Limb (tissue), 2 donors: ENCODE results near the gene CYP4F2.
A peak's percentile ranks its signal among the peaks of the same experiment; 100 is the strongest.
"Not testable (repeated sequence)": the region's sequence is repeated elsewhere in the genome, so short reads cannot be mapped to it uniquely, and the experiment has no call there.

Source experiments
- DNase-seq, 2 donors: peaks; one replicate each; pipeline ENCODE4 v3.0.0-alpha.2; 2016; ENCODE audit errors: extremely low spot score in 2 of 2

The CYP4F2 gene

DNA sequence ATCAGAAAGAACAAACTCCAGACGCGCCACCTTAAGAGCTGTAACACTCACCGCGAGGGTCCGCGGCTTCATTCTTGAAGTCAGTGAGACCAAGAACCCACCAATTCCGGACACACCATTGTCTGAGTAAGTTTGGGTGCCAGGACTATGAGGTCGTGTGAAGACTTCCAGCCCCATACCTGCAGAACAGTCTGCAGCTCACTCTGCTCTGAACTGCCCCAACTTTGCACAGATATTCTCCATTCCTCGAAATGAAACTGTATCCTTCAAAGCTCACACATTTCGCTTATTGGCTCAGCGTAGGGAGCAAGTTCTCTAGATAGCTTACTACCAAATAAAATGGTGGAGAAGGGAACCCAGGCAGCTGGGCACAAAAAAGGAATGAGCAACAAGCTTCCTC lies 2.6 kb upstream of the CYP4F2 start:
- no peak for DNase-seq

DNA sequence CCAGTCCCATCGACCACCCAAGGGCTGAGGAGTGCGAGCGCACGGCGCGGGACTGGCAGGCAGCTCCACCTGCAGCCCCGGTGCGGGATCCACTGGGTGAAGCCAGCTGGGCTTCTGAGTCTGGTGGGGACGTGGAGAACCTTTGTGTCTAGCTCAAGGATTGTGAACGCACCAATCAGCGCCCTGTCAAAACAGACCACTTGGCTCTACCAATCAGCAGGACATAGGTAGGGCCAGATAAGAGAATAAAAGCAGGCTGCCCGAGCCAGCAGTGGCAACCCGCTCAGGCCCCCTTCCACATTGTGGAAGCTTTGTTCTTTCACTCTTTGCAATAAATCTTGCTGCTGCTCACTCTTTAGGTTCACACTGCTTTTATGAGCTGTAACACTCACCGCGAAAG lies 2.2 kb upstream of the CYP4F2 start:
- not testable (repeated sequence) for DNase-seq

GRCh38 chr19:15899561-15899960 lies 1.7 kb upstream of the CYP4F2 start:
- peak in 1 of 2 donors; percentile 33 for DNase-seq

GRCh38 chr19:15897026-15897737 lies 692 bp downstream of the CYP4F2 start:
- no peak for DNase-seq

DNA sequence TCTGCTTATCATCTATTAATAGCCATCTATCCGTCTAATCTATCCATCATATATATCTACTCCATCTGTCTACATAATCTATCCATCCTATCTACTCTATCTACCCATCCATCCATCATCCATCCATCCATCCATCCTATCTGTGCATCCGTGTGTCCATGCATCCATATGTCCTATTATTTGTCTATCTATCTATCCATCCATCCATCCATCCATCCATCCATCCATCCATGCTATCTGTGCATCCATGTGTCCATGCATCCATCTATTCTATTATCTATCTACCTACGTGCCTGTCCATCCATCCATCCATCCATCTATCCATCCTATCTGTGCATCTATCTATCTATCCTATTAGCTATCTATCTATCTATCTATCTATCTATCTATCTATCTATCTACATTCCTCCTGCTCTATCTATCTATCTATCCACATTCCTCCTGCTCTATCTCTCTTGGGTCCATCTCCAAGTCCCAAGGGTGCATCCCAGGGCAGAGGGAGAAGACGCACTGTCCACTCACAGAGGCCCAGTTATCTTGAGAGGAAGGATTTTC lies 1.9 kb downstream of the CYP4F2 start:
- DNase-seq: no peak

DNA sequence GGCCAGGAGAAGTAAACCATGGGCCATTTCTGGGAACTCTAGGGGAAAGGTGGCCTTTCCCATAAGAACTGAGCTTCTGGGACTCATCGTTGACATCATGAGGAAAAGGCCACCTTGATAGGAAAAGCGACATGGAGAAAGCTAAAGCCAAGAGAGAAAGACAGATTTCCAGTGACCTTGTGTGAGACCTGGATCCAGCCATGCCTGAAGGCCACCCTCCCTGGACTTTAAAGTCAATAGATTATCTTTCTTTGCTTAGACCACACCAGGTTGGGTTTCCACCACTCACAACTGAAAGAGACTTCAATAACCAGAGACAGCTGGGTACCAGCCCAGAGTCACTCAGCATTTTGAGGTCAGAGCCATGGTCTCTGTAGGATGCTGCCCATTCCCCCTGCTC lies 3.5 kb downstream of the CYP4F2 start:
- no peak for DNase-seq

DNA sequence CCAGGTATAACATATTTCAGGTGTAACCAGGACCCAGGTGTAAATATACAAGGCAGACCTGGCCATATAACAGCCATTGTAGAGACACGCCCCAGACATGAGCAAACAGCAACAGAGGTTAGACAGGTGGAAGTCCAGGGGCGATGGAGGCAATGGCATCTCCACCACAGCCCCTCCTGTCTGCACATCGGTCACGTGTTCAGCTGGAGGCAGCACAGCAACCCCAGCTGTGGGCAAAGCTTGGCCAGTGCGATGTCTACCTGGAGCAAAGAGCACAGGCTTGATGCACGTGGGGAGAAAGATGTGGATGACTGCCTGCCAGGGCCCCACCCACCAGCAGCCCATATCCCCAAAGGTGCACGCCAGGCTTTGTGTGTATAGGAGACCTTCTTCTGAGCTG lies 4.4 kb downstream of the CYP4F2 start:
- DNase-seq: no peak

- DNase-seq: no peak
These were observed 5.9 kb downstream of the CYP4F2 start for GRCh38 chr19:15892012-15892411.

DNA sequence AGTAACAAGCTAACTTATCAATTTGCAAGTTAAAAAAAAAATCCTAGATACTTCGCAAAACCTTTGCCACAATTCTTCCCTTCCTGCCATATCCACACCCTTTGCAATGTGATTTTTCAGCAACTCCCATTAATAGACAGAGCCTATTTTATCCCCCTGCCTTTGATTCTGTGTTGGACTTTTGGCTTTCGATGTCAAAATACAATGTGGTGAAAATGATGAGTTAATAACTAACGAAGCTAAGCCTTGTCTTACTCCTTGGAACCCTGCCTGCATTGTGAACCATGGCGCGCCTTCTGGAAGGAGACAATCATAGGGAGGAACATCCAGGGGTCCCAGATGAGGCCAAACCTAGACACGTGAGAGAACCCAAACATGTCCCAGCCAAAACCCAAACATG lies 6.4 kb downstream of the CYP4F2 start:
- no peak for DNase-seq

DNA sequence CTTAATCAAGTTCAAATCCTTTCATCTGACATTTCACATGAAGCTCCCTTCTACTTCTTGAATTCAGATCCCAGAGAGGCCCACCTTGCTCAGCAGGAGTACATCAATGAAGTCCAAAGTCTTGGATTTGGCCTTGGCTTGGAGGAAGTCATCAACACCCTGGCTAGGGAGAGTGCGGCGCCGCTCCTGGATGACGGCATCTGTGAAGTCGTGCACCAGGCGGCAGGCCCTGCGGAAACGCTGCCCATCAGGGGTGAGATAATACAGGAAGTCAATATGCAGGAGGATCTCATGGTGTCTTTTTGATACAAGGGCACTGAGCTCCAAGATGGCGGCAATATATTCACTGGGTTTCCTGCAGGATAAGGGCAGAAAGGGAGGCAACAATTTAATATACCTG lies 8.5 kb downstream of the CYP4F2 start:
- not testable (repeated sequence) for DNase-seq

GRCh38 chr19:15885919-15886318 lies 12.0 kb downstream of the CYP4F2 start:
- DNase-seq: no peak

DNA sequence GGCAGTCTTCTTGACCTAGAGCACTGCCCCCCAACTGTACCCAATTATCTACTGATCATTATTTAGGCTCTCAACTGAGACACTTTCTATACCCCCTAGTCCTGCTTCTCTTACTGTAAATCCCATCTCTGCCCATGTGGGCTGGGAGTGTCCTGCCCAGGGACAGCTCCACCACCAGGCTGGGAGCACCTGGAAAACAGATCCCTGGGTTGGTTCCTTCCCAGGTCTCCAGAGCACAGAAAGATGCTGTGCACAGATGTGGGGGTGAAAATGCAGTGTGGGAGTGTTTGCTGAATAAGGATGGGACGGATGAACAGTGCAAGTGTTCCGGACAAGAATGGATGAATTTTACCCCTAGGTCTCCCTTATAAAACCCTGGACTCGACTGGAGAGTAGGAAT lies 12.7 kb downstream of the CYP4F2 start:
- no peak for DNase-seq

- not testable (repeated sequence) for DNase-seq
These were observed 14.5 kb downstream of the CYP4F2 start for GRCh38 chr19:15883329-15883728.

GRCh38 chr19:15874821-15875474 lies 22.9 kb downstream of the CYP4F2 start:
- DNase-seq: no peak

DNA sequence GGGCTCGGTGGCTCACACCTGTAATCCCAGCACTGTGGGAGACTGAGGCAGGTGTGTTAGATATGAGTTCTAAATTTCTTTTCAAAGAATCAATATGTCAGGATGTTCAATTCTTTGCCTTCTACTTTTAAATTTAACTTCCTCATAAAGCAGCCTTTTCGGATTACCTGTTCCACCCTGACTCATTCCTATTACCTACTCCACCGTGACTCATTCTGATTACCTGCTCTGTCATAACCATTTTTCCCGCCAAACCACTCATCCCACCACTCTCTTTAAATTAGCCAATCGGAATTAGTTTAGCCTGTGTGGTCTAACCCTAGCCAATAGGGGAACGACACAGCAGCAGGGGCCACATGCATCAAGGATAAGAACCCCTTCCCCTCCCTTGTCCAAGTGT lies 24.1 kb downstream of the CYP4F2 start:
- DNase-seq: not testable (repeated sequence)

DNA sequence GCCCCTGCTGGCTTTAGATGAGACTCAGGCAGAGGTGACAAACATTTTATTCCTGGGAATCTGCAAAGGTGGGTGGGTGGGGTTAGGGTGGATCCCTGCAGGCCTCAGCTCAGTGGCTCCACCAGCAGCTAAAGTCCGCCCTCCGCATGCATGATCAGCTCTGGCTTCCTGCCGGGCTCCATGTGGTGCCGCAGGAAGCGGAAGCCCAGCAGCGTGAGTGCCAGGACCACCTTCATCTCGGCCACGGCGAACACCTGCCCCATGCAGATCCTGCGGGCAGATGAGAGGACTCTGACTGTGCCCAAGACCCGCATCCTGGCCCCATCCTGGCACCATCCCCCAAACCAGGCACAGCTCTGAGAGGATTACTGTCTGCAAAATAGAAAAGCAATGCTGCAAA lies 26.3 kb downstream of the CYP4F2 start:
- DNase-seq: no peak

GRCh38 chr19:15869873-15870272 lies 28.0 kb downstream of the CYP4F2 start:
- no peak for DNase-seq

GRCh38 chr19:15869109-15869555 lies 28.7 kb downstream of the CYP4F2 start:
- peak in 1 of 2 donors; percentile 7 for DNase-seq

GRCh38 chr19:15866636-15867035 lies 31.2 kb downstream of the CYP4F2 start:
- DNase-seq: no peak

DNA sequence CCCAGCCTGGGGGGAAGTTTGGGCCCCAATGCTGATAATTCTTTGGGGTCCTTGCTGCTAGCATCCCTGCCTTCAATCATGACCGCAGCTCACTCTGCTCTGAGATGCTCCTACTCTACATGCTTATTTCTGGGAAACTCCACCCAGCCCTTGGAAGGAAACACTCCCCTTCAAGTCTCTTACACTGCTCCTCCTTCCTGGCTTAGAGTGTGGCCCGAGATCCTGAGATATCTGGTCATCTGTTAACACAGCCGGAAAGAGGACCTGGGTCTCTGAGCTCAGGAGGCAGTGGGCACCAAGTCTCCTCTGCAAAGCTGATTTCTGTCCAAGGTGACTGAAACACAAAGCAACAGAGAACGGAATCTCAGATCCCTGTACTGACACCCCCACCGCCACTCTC lies 33.0 kb downstream of the CYP4F2 start:
- DNase-seq: no peak

- no peak for DNase-seq
These were observed 34.6 kb downstream of the CYP4F2 start for GRCh38 chr19:15863272-15863671.

DNA sequence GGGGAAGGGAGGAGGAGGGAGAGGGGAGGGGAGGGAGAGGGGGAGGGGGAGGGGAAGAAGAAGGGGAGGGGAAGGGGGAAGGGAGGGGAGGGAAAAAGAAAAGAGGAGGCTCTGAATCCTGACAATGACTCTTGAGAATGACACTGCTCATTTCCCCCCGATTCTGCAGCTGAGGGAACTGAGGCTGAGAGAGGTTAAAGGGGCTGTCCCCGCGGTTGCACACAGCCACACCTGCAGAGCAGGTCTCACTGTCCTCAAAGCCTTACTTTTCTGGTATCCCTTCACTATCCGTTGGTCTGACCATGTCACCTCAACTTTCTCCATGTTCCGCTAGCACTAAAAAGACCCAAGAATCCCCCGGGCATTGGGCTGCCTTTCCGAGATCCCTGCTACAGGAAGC lies 35.4 kb downstream of the CYP4F2 start:
- no peak for DNase-seq

DNA sequence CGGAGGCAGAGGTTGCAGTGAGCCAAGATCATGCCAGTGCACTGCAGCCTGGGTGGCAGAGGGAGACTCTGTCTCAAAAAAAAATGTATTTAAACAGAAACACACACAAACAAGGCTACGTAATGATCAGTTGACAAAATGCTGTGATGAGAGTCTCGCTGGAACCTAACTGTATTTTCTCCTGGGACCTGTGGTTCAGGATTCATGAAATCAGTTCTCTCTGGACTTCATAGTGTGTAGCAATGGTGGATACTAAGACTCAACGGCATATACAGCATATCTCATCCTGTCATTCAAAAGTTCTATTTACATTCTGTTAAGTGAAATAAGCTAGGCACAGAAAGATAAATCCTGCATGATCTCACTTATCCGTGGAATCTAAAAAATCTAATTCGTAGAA lies 37.4 kb downstream of the CYP4F2 start:
- no peak for DNase-seq
